NB4 (cell line): ENCODE results near the gene LTF.

Experiments used
- DNase-seq: peaks from one replicate; pipeline ENCODE4 v3.0.0; 2010; ENCODE audit warnings: low read depth
- H3K4me3 ChIP-seq: one replicate; pipeline ENCODE4 v1.5.1; 2011; ENCODE audit warnings: mild to moderate bottlenecking, low read depth, low read length, moderate library complexity
- CTCF ChIP-seq: IDR thresholded peaks from one replicate; pipeline ENCODE4 v1.5.1; 2012; ENCODE audit warnings: low read depth, low read length
- MAX ChIP-seq: IDR thresholded peaks from 2 replicates; pipeline ENCODE4 v1.6.1; 2011; ENCODE audit warnings: low read depth, low read length
- MYC ChIP-seq: IDR thresholded peaks from 2 replicates; pipeline ENCODE4 v1.6.1; 2011; ENCODE audit warnings: low read depth, low read length
- POLR2A ChIP-seq: IDR thresholded peaks from 2 replicates; pipeline ENCODE4 v1.6.1; 2011; ENCODE audit warnings: mild to moderate bottlenecking; ENCODE audit not compliant: insufficient read length; ENCODE audit errors: extremely low read depth

Gene LTF

GRCh38 chr3:46479696-46480095 is 15.0 kb upstream of the LTF start:
- TF ChIP-seq MAX (no peak), POLR2A (no peak), MYC (no peak), CTCF (no peak)
- DNase-seq, result no peak
- H3K4me3 ChIP-seq, result no peak overlapping the region

GRCh38 chr3:46479021-46479420 is 14.3 kb upstream of the LTF start:
- H3K4me3 ChIP-seq, result no peak overlapping the region
- TF ChIP-seq MYC (no peak), MAX (no peak), CTCF (no peak), POLR2A (no peak)
- DNase-seq, result no peak

GRCh38 chr3:46478341-46478740 is 13.6 kb upstream of the LTF start:
- peak; percentile 40 for DNase-seq

GRCh38 chr3:46477756-46478155 is 13.1 kb upstream of the LTF start:
- no peak for DNase-seq
- no peak overlapping the region for H3K4me3 ChIP-seq
- no peak for TF ChIP-seq MYC
- no peak for TF ChIP-seq MAX
- TF ChIP-seq POLR2A, result no peak
- TF ChIP-seq CTCF, result no peak

More at GRCh38 chr3:46478341-46478740, 13.6 kb upstream of the LTF start:
- TF ChIP-seq MAX (no peak), POLR2A (no peak), MYC (no peak), CTCF (no peak)
- H3K4me3 ChIP-seq, result no peak overlapping the region

GRCh38 chr3:46477145-46477544 is 12.4 kb upstream of the LTF start:
- no peak overlapping the region for H3K4me3 ChIP-seq
- DNase-seq, result no peak

More at GRCh38 chr3:46477145-46477544, 12.4 kb upstream of the LTF start:
- TF ChIP-seq MYC, result no peak
- no peak for TF ChIP-seq POLR2A
- TF ChIP-seq MAX, result no peak
- no peak for TF ChIP-seq CTCF
